D721Med (cell line): ENCODE results near the gene MTX1.
"Not testable (repeated sequence)": the region's sequence is repeated elsewhere in the genome, so short reads cannot be mapped to it uniquely, and the experiment has no call there.

Experiments used
- DNase-seq: peaks from one replicate; pipeline ENCODE4 v3.0.0; 2011; ENCODE audit warnings: low spot score; ENCODE audit not compliant: insufficient read length
- FAIRE-seq: peaks from 2 replicates; lab custom pipeline; 2011; peaks lifted over from hg19 to GRCh38; lab: Jason Lieb, UNC
- CTCF ChIP-seq: IDR thresholded peaks from 2 replicates; pipeline ENCODE4 v1.5.1; 2012; ENCODE audit warnings: mild to moderate bottlenecking, control low read depth; ENCODE audit not compliant: insufficient read depth; ENCODE audit errors: missing control alignments

MTX1 gene

GRCh38 chr1:155227261-155228095, 19.0 kb downstream of the MTX1 start:
- peak; percentile 8 for TF ChIP-seq CTCF

GRCh38 chr1:155228096-155228427, 19.6 kb downstream of the MTX1 start:
- no peak for FAIRE-seq
- DNase-seq = no peak
- no peak for TF ChIP-seq CTCF

More at GRCh38 chr1:155227261-155228095, 19.0 kb downstream of the MTX1 start:
- FAIRE-seq = peak; percentile 16
- peak; percentile 99 for DNase-seq

- not testable (repeated sequence) for FAIRE-seq, DNase-seq
These were observed 22.8 kb downstream of the MTX1 start for GRCh38 chr1:155231302-155231701.

GRCh38 chr1:155232001-155232978, 23.8 kb downstream of the MTX1 start:
- DNase-seq, FAIRE-seq: not testable (repeated sequence)

- DNase-seq, FAIRE-seq: not testable (repeated sequence)
These were observed 25.0 kb downstream of the MTX1 start for GRCh38 chr1:155233502-155233901.

- not testable (repeated sequence) for DNase-seq
These were observed 26.9 kb downstream of the MTX1 start for GRCh38 chr1:155235375-155235774.

GRCh38 chr1:155236451-155236850, 28.0 kb downstream of the MTX1 start:
- no peak for FAIRE-seq
- TF ChIP-seq CTCF = no peak
- no peak for DNase-seq

More at GRCh38 chr1:155235375-155235774, 26.9 kb downstream of the MTX1 start:
- not testable (repeated sequence) for FAIRE-seq

GRCh38 chr1:155241069-155241679, 32.7 kb downstream of the MTX1 start:
- TF ChIP-seq CTCF = no peak
- peak; percentile 92 for DNase-seq
- peak; percentile 44 for FAIRE-seq
